GM21381 (cell line): ENCODE measurements around the gene WASF3.
A peak's percentile ranks its signal among the peaks of the same experiment; 100 is the strongest.

ENCODE experiments used
- ATAC-seq: cut with Tn5 transposase; IDR thresholded peaks from one replicate; pipeline ENCODE4 v1.9.1; 2021; ENCODE audit warnings: mild to moderate bottlenecking, moderate library complexity; ENCODE audit not compliant: unreplicated experiment

WASF3 gene

DNA sequence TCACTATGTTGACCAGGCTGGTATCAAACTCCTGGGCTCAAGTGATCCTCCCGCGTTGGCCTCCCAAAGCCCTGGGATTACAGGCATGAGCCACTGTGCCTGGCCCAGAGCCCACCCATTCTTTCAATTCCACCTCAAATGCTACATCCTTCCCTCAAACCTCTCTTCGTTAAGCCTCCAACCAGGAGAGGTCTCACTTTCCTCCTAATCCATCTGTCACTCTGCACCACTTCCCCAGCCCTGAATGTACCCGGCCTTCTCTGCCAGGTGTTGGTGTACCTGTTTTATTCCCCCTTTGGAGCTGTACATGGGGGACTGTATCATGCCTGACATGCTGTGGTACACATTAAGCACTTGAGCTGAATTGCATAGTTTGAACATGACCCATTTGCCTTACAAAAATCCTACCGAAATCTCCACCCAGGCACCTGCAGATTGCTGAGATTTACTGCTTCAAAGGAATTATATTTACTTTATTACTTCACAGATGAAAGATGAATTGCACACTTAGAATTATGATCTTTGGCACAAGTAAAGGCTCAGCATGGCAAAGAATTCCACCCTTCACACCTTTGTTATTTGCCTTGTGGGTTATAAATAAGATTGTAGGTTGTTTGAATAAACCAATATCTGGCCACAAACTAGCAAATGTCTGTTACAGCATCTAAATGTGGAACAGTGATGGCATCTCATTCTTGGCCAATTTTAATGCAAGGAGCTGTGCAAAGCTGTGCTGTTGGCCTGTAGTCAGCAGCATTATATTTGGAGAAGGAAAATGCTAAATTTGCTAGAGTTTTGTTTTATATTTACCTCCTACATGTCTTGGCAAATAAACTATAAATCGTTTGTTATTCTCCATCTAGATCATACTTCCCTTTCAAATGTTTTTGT is 15.6 kb upstream of the WASF3 start:
- no peak for ATAC-seq

GRCh38 chr13:26544707-26545106 is 12.8 kb upstream of the WASF3 start:
- ATAC-seq: no peak

DNA sequence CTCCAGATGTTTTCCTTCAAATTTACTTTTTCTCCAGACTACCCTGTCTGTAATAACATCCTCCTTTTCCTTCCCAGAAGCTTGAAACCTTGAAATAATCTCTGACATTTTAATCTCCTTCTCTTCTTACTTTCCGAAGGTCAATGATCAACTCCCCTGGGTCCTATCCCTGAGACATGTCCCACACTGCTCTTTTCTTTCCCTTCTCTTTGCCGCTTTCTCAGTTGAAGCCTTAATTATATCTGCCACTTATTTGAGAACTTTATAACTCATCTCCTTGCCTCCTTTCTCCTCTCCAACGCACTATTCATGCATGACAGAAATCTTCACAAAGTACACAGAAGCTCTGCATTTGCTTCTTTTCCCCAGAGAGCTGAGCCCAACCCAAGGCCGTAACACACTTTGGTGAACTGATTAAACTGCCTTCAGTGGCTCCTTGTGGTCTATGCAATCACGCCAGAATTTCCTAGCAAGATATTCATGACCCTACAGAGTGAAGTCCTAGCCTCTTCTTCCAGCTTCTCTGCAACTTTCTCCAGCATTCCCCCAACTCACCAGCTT is 9.2 kb upstream of the WASF3 start:
- no peak for ATAC-seq

DNA sequence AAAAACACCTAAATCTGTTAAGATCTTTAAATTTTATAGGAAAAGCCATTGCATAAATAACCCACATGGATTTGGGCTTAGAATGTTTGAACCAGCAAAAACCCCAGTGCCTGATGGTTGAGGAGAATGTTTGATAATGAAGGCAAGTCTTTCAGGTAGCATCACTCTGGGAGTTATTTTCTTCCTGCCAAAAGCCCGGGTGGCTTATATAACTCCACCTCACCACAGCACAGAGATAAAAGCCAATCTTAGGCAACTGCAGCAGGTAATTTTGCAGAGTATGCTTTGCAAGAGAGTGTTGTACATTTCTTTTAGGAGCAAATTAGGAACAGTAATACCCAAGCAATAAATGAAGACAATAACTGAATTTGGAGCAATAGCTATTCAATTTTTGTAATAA is 7.8 kb upstream of the WASF3 start:
- ATAC-seq: no peak

DNA sequence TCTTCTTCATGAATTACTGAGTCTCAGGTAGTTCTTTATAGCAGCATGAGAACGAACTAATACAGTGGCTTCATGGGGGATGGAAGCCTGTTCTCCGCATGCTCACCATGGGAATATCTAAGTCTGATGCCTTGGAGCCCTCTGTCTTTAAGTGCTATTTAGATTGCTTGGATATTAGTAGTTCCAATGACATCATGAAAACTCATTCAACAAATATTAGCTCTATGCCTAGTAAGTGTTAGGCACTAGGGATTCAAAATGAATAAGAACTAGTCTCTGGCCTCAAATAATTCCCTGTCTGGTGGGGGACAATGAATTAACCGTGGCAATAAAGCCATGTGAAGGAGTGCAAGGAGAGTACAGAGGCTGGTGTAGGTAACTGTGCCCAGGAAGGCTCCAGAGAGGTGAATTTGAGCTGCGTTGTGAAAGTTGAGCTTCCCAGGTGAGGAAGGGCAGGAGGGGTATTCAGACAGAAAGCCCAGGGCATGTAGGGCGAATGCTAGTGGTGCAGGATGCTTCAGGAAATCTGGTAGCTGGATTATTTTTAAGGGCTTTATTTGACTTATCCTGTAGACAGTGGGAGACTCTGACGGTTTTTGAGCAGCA is 6.1 kb upstream of the WASF3 start:
- ATAC-seq: no peak

- ATAC-seq: no peak
These were observed 2.1 kb upstream of the WASF3 start for GRCh38 chr13:26555413-26555812.

DNA sequence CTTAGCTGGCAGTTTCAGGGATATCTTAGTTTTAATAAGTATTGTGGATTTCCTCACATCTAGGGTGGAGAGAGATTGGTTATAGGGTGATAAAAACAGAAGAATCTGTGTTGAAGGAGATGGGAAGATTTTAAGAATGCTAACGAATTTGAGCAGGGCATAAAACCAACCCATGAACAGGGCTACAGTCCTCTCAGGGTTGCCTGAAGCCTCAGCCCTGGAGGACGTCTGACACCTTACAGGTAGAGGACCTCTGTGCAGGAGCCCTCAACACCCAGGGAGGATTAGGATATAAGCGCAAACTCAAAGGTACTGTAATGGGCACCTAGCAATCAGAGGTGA is 461 bp upstream of the WASF3 start:
- ATAC-seq: peak; percentile 22

DNA sequence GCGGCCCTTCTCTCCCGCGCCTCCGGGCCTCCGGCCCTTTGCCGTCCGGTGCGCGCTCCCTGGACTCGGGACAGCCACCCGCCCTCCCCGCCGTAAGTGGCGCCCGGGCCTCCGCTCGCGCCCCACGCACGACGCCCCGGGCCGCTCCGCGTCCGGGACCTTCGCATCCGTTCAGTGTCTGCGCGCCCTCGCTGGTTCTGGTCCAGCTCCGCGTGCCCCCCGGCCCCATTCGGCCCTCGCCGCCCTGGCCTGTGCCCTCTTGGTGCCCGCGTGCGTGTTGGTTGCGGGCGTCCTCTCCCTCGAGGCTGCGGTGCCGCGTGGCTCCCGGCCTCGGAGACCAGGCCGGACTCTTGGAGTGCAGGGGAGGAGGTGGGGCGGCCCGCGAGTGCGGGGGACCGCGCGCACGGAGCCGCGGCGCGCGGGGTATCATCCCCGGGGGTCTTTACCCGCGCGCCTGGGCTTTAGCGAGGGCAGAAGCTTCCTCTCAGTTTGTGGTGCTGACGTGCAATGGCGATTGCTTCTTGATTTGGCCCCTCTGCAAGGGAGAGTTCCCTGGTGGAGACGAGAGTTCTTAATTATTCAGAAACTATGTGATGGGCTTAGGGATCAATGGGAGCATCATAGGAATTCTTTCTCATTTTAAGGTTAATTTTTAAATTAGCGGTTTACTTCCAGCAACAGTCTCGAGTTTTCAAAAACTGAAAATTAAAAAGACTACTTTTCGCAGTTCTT is 757 bp downstream of the WASF3 start:
- ATAC-seq: no peak

DNA sequence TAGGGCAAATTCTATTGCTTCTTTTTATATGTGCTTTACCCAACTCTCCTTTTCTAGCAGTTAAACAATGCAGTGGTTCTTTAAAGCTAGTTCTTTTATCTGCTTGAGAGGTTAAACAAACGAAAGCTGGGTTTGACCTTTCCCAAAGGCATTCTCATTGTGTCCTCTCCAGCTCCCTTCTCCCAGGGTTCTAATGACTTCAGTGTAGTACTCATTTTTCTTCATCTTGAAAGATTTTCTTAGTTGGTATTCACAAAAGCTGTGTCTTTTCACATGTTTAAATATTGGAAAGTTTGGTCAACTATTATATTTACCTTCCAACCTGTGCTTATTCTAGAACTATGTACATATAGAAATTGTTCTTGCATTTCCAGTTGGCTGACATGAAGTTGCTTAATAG is 1.5 kb downstream of the WASF3 start:
- ATAC-seq: no peak

DNA sequence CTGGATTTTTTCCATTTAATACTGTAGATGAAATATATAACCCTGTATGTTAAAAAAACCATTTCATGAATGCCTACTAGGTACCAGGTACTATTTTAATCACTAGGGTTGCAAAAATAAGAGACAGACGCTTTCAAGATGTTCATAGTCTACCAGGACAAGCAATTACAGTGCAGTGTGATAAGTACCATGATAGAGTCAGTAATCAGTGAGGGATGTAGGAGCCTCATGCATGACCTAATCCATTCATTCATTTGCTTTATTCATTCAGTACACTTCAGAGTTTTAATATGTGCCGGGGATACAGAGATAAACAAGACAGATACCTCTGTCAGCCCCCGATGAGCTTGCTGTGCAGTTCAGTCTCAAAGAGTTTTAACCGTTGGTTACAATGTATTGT is 3.0 kb downstream of the WASF3 start:
- no peak for ATAC-seq

DNA sequence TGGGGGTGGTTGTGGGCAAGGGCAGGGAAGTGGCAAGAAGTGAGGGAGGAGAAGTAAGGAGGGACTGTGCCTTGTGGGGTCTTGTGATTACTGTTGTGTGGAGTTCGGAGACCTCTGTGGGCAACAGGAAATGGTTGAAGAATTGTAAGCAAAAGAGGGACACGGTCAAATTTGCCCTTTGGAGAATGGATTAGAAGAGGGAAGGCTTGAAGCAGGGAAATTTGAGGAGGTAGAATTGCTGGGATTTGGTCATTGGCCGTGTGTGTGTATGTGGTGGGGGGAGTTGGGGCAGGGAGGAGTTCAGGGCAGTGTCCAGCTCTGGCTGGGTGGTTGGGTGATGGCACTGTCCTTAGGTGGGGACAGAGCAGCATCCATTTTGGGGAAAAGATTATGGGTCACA is 3.6 kb downstream of the WASF3 start:
- no peak for ATAC-seq

DNA sequence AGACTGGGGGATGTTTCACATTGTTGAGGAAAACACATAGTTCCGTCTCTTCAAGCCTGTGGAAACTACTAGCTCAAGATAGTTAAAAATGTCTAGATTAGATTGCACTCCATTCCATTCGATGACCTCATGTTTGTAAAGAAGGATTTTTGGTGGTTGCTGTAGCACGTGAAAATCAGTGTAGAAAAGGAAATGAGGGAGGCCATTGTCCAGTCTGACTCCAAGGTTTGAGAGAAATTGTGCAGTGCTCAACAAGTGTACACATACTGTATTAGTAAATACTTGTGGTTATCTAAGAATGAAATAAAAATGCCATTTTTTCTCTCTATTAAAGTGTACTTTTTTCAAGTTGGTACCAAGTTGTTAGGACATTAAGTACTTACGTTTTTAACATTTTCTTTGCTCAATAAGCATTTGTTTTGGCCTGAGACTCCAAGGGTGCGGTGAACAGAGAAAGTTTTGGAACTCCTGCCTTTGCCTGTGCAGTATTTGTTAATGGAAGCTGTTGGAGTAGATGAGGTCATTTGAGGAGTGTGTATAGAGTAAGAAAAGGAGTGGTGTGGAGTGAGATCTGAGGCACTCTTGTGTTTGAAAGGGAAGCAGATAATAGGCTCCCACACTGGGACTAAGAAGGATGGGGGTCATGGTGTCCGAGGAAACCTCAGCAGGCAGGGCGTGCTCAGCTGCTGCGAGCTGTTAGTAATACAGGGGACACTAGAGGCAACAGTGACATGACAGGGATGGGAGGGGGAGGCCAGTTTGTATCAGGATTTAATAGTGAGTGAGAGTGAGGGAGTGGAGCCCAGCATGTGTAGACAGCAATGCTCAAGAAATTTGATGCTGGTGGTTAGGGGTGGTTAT is 4.4 kb downstream of the WASF3 start:
- ATAC-seq: no peak

DNA sequence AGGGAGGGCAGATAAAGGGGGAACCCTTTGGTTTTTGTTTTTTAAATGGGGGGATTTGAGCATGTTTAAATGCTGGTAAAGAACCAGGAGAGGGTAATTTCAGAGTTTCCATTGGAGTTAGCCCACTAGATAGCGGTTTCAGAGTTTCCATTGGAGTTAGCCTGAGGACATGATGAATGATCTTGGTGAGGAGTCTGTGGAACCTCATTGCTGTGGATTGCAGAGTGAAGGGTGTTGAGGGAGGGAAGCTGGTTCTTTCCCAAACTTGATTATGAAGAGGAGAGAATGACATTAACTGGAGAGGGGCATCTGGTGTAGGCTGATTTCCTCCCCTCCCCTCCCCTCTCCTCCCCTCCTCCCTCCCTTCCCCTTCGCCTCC is 5.0 kb downstream of the WASF3 start:
- no peak for ATAC-seq

- no peak for ATAC-seq
These were observed 6.2 kb downstream of the WASF3 start for GRCh38 chr13:26563713-26564112.

DNA sequence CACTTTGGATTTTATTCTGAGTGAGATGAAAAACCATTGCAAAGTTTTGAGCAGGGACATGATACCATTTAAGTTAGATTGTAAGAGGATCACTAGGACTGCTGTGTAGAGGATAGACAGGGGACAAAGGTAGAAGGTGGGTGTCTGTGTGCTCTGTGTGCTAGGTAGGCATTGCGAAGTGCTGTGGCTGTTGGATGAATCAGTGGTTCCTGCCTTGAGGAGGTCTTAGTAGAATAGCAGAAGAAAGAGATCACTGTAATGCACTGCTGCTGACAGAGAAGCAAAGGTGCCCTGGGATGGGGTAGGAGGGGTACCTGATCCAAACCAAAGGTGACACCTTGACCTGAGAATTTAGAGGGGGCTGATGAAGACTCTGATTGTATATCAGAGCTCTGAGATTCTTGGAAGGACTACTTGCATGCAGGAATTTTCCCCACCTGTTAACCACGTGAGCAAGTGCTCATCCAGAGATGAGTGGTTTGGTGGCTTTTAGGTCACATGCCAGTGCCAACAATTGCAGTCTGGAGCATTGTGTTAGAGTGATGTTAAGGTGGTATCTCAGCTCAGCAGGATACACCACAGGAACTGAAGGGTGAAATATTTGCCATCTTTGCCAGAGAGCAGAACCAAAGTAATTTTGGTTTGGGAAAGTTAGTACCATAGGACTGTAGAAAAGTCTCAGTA is 10.8 kb downstream of the WASF3 start:
- no peak for ATAC-seq

DNA sequence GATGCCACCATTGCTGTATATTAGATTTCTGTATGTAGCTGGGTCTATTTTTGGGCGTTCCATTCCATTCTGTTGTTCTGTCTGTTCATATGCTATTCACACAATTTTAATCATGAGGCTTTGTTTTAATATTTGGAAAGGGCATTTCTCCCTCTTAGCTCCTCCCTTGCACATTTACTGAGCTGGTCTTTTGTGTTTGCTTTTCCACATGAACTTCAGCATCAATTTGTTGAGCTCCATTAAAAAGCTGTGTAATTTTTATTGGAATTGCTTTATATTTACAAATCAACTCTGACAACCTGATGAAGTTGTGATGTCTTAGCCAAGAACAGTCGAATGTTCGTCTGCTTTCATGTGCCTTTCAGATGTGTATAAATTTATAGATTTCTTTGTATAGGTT is 14.0 kb downstream of the WASF3 start:
- ATAC-seq: no peak

DNA sequence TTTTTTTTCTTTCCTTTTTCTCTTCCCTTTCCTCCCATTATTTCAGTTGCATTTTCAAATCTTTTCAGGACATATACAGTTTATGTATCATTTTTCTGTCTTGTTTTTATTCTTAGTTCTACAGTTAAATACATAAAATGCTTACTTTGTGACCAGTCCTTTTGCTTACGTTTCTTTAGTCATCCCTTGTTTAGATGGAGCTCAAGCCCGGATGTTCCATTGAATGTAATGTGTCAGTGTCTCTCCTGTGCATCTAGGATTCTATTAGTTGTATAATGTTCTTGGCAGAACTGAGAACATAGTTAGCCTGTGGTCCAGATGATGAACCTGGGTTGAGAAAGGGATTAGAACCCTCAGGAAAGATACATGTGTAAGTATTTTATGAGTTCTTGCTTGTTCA is 17.8 kb downstream of the WASF3 start:
- no peak for ATAC-seq

DNA sequence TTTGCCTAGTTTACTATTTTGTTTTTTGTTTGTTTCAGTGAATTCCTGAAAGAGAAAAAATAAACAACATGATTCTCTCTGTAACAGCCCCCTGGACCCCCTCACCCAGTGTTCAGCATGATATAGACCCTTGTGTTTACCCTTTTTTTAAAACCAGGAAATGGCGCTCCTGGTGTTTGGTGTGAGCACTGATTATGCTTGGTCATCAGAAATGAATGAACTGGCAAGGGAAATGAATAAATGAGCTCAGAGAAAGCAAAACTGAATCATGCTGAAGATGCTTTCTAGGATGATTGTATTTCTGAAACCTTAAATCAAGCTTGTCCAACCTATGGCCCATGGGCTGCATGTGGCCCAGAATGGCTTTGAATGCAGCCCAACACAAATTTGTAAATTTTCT is 22.1 kb downstream of the WASF3 start:
- ATAC-seq: no peak

- no peak for ATAC-seq
These were observed 26.2 kb downstream of the WASF3 start for GRCh38 chr13:26583662-26584061.

DNA sequence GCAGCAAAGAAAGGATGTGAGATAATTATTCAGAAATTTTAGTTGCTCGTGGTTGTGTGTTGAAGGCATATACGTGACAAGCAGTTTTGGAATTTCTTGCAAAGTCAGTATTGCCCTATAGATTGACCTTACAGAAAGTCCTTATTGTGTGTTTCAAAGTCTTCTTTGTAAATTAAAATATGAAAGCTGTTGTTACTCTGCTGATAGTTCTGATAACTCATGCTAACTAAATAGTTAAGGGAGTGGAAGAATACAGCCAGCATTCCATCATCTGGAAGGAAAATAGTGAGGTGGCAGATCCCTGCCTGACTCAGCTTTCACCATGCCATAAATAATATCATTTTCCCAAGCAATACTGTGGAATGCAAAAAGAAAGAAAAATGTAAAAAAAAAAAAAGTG is 27.2 kb downstream of the WASF3 start:
- no peak for ATAC-seq
